Keratinocyte (primary cell): ENCODE results near the gene PHAF1. TPM values are rescaled to one million over a fixed set of nuclear protein-coding genes. Genes with fewer than 3 reads are reported as not detected.

Source experiments
- DNase-seq: peaks from one replicate; pipeline ENCODE4 v3.0.0-alpha.2; 2011; ENCODE audit warnings: low read depth, missing footprints, low spot score
- FAIRE-seq: peaks from 2 replicates; lab custom pipeline; 2011; peaks lifted over from hg19 to GRCh38; lab: Jason Lieb, UNC
- H2AFZ ChIP-seq: 2 replicates; pipeline ENCODE4 v1.6.0; 2012; ENCODE audit warnings: low read length, control low read depth, inconsistent platforms; ENCODE audit not compliant: control insufficient read depth
- H3K27ac ChIP-seq: 2 replicates; pipeline ENCODE4 v1.5.1; 2011; ENCODE audit warnings: low read length; ENCODE audit not compliant: control insufficient read depth, insufficient read depth
- H3K27me3 ChIP-seq: 3 replicates; pipeline ENCODE4 v1.6.0; 2011; ENCODE audit warnings: low read length; ENCODE audit not compliant: control insufficient read depth, insufficient read depth; ENCODE audit errors: extremely low read depth
- H3K36me3 ChIP-seq, 2 experiments: 2 replicates in 1 of 2; 3 replicates in 1 of 2; pipeline ENCODE4 v1.5.1; 2011; ENCODE audit warnings: low read length in 2 of 2, mild to moderate bottlenecking in 1 of 2; ENCODE audit not compliant: control insufficient read depth in 2 of 2, insufficient read depth in 2 of 2; ENCODE audit errors: extremely low read depth in 1 of 2
- H3K4me1 ChIP-seq: 3 replicates; pipeline ENCODE4 v1.5.1; 2011; ENCODE audit warnings: low read length; ENCODE audit not compliant: control insufficient read depth, insufficient read depth; ENCODE audit errors: extremely low read depth
- H3K4me2 ChIP-seq: 3 replicates; pipeline ENCODE4 v1.6.0; 2011; ENCODE audit warnings: low read depth, low read length; ENCODE audit not compliant: control insufficient read depth, insufficient read depth; ENCODE audit errors: extremely low read depth
- H3K4me3 ChIP-seq, 3 experiments: fragments of 200-600 bp in 1 of 3; sonication (generic) in 1 of 3; 2 replicates in 2 of 3; 3 replicates in 1 of 3; pipeline ENCODE4 v1.5.1; 2011 to 2016; ENCODE audit warnings: low read length in 3 of 3, mild to moderate bottlenecking in 3 of 3, control low read depth in 2 of 3, inconsistent platforms in 1 of 3, low read depth in 1 of 3, mixed read lengths in 1 of 3, mixed run types in 1 of 3, moderate library complexity in 1 of 3; ENCODE audit not compliant: control insufficient read depth in 2 of 3, insufficient read depth in 2 of 3; ENCODE audit errors: extremely low read depth in 1 of 3
- H3K79me2 ChIP-seq: 2 replicates; pipeline ENCODE4 v1.6.0; 2012; ENCODE audit warnings: low read length; ENCODE audit not compliant: control insufficient read depth, insufficient read depth
- H3K9ac ChIP-seq: 3 replicates; pipeline ENCODE4 v1.6.0; 2011; ENCODE audit warnings: low read length; ENCODE audit not compliant: control insufficient read depth, insufficient read depth; ENCODE audit errors: extremely low read depth
- H3K9me1 ChIP-seq: 3 replicates; pipeline ENCODE4 v1.6.0; 2011; ENCODE audit warnings: low read length; ENCODE audit not compliant: control insufficient read depth, insufficient read depth; ENCODE audit errors: extremely low read depth
- H3K9me3 ChIP-seq: 2 replicates; pipeline ENCODE4 v1.5.1; 2012; ENCODE audit warnings: low read depth, low read length; ENCODE audit not compliant: control insufficient read depth
- H4K20me1 ChIP-seq: 3 replicates; pipeline ENCODE4 v1.6.0; 2011; ENCODE audit warnings: low read length; ENCODE audit not compliant: control insufficient read depth, insufficient read depth; ENCODE audit errors: extremely low read depth
- CTCF ChIP-seq, 3 experiments: IDR thresholded peaks in 1 of 3; conservative IDR thresholded peaks in 1 of 3; optimal IDR thresholded peaks in 1 of 3; 2 replicates in 2 of 3; 3 replicates in 1 of 3; pipeline versions ENCODE3 to v1.5.1; 2011; ENCODE audit warnings: low read length in 3 of 3, mild to moderate bottlenecking in 3 of 3, moderate library complexity in 2 of 3, control low read depth in 1 of 3, inconsistent platforms in 1 of 3; ENCODE audit not compliant: insufficient read depth in 2 of 3; ENCODE audit errors: extremely low read depth in 1 of 3
- EZH2 ChIP-seq: IDR thresholded peaks from one replicate; pipeline ENCODE4 v1.6.1; 2012; ENCODE audit warnings: inconsistent platforms, mild to moderate bottlenecking, low read length, moderate library complexity
- dilution Hi-C: fragments of 300-500 bp; cut with MboI; formaldehyde crosslinking; loops from one replicate; pipeline ENCODE4 v1.7.0; 2020; ENCODE audit warnings: low sequenced_read_pairs; ENCODE audit not compliant: extremely low pct_ligation_motif_present
- polyA plus RNA-seq, 5 experiments: library from polyadenylated mRNA; depleted of rRNA in 3 of 5; stranded (reverse) in 3 of 5; stranded (forward) in 1 of 5; unstranded in 1 of 5; fragments of >200 nt; gene quantifications; 1 replicate in 1 of 5; 2 replicates in 3 of 5; 3 replicates in 1 of 5; pipeline versions ENCODE4 v1.2.1 to v1.2.3, GENCODE V29; 2011 to 2012; ENCODE audit warnings: missing spikeins in 2 of 5, low read depth in 1 of 5, low replicate concordance in 1 of 5

Gene PHAF1
- polyA plus RNA-seq, 1 donor (not counting 4 experiments of a cell fraction or from before 2014, with no cell fraction given), result 26.7 TPM

GRCh38 chr16:67190041-67190440 is 80.3 kb downstream of the PHAF1 start, which contains the start of gene EXOC3L1:
TSS of gene EXOC3L1 (minus strand) at chr16:67190136. CDS start at chr16:67189676, 460 bp downstream.
- dilution Hi-C loops, result no loop called here

GRCh38 chr16:67190448-67191399 is 81.0 kb downstream of the PHAF1 start:
- no peak for DNase-seq
- Histone ChIP-seq H3K9ac (no peak overlapping the region), H3K9me3 (no peaks in the 10 kb centered on the region), H4K20me1 (peaks cover 4% of the 10 kb centered on the region), H3K79me2 (peaks cover 36% of the 10 kb centered on the region), H3K4me1 (peaks cover 15% of the 10 kb centered on the region), H3K27me3 (no peaks in the 10 kb centered on the region), H3K9me1 (peaks cover 4% of the 10 kb centered on the region), H3K27ac (no peak overlapping the region), H3K4me2 (no peak overlapping the region), H3K4me3 (no peak overlapping the region), H2AFZ (no peak overlapping the region), H3K36me3 (peaks cover 17 to 23% of the 10 kb centered on the region in 2 experiments)
- no peak for FAIRE-seq
- dilution Hi-C loops, result no loop called here
- TF ChIP-seq EZH2, result no peak
- no peak for TF ChIP-seq CTCF (optimal IDR thresholded peaks at IDR 0.05 in 1 of 3, IDR thresholded peaks at IDR 0.05 in 1 of 3, conservative IDR thresholded peaks at IDR 0.05 in 1 of 3; ENCODE audit: extremely low read depth in 1 of 3, insufficient read depth in 2 of 3, low read length in 3 of 3)

More at GRCh38 chr16:67190041-67190440, 80.3 kb downstream of the PHAF1 start, which contains the start of gene EXOC3L1:
- TF ChIP-seq CTCF (optimal IDR thresholded peaks at IDR 0.05 in 1 of 3, IDR thresholded peaks at IDR 0.05 in 1 of 3, conservative IDR thresholded peaks at IDR 0.05 in 1 of 3; ENCODE audit: extremely low read depth in 1 of 3, insufficient read depth in 2 of 3, low read length in 3 of 3) (no peak), EZH2 (no peak)
- Histone ChIP-seq H3K36me3 (peaks cover 13 to 17% of the 10 kb centered on the region in 2 experiments), H3K9me1 (peaks cover 4% of the 10 kb centered on the region), H2AFZ (no peak within 1 kb of the TSS), H4K20me1 (peaks cover 4% of the 10 kb centered on the region), H3K4me1 (peaks cover 18% of the 10 kb centered on the region), H3K4me2 (no peak within 1 kb of the TSS), H3K27me3 (no peaks in the 10 kb centered on the region), H3K4me3 (no peak within 1 kb of the TSS), H3K9ac (no peak within 1 kb of the TSS), H3K27ac (no peak within 1 kb of the TSS), H3K79me2 (peaks cover 31% of the 10 kb centered on the region), H3K9me3 (no peaks in the 10 kb centered on the region)
- FAIRE-seq (no peak), DNase-seq (no peak)
